ENCODE measurements around the gene IFT88. TPM values are rescaled to one million over a fixed set of nuclear protein-coding genes. Genes with fewer than 3 reads are reported as not detected.

The IFT88 gene
- total and polyA plus RNA-seq, 2 of the 4 experiments (the other 2 are of a cell fraction): 5.5 to 8.6 TPM

DNA sequence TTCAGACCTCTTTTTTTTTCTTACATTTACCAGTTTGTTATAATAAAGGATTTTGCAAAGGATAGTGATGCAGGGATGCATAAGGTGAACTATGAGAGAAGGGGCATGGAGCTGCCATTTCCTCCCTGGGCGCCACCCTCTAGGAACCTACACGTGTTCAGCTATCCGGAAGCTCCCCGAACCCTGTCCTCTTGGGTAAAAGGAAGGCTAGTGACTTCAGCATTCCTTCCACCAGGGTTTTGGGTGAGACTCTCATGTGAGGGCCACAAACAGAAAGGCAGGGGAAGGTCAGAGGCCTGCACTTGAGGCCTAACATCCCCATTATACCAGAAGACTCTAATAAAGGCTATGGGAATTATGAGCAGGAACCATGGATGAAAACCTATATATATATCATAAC, 57.3 kb downstream of the IFT88 start:
- intact Hi-C loops (cut with micrococcal nuclease): no loop called here

More for the DNA sequence above, 57.3 kb downstream of the IFT88 start:
- no peaks in the 10 kb centered on the region for H3K4me1 ChIP-seq (ENCODE audit: control insufficient read depth, insufficient read depth, low read length)
- H2BK15ac ChIP-seq (ENCODE audit: low read depth, low read length): no peak overlapping the region
- WGBS, 2 experiments (ENCODE audit: extremely low coverage in 2 of 2, insufficient read length in 1 of 2): no CpG with 5 or more reads among the region's 4 CpGs
- ChIA-PET POLR2A (ENCODE audit: unreplicated experiment) (no interaction called here), CTCF (no interaction called here)
- TF ChIP-seq, protein P1, sequence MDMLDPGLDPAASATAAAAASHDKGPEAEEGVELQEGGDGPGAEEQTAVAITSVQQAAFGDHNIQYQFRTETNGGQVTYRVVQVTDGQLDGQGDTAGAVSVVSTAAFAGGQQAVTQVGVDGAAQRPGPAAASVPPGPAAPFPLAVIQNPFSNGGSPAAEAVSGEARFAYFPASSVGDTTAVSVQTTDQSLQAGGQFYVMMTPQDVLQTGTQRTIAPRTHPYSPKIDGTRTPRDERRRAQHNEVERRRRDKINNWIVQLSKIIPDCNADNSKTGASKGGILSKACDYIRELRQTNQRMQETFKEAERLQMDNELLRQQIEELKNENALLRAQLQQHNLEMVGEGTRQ (IDR thresholded peaks at IDR 0.05; ENCODE audit: low read depth, low read length): no peak
- TF ChIP-seq RAD21 (IDR thresholded peaks at IDR 0.05; ENCODE audit: low read length) (no peak), MAFK (IDR thresholded peaks at IDR 0.05; ENCODE audit: low read depth, low read length) (no peak), CEBPB (IDR thresholded peaks at IDR 0.05; ENCODE audit: low read depth, low read length) (no peak), NFE2L2 (IDR thresholded peaks at IDR 0.05; ENCODE audit: low read depth, low read length) (no peak), MXI1 (IDR thresholded peaks at IDR 0.05; ENCODE audit: borderline replicate concordance, low read depth, low read length) (no peak), RCOR1 (IDR thresholded peaks at IDR 0.05; ENCODE audit: insufficient replicate concordance, low read length) (no peak), CHD1 (IDR thresholded peaks at IDR 0.05; ENCODE audit: low read depth, low read length) (no peak), RFX5 (IDR thresholded peaks at IDR 0.05; ENCODE audit: low read depth, low read length) (no peak), POLR2A (IDR thresholded peaks at IDR 0.05; ENCODE audit: low read depth, low read length) (no peak), FOS (IDR thresholded peaks at IDR 0.05; ENCODE audit: low read depth, low read length) (no peak), BHLHE40 (IDR thresholded peaks at IDR 0.05; ENCODE audit: low read depth, low read length) (no peak), MAZ (IDR thresholded peaks at IDR 0.05; ENCODE audit: borderline replicate concordance, low read depth, low read length) (no peak), SMC3 (IDR thresholded peaks at IDR 0.05; ENCODE audit: low read depth, low read length) (no peak)
- TF ChIP-seq, protein P2, sequence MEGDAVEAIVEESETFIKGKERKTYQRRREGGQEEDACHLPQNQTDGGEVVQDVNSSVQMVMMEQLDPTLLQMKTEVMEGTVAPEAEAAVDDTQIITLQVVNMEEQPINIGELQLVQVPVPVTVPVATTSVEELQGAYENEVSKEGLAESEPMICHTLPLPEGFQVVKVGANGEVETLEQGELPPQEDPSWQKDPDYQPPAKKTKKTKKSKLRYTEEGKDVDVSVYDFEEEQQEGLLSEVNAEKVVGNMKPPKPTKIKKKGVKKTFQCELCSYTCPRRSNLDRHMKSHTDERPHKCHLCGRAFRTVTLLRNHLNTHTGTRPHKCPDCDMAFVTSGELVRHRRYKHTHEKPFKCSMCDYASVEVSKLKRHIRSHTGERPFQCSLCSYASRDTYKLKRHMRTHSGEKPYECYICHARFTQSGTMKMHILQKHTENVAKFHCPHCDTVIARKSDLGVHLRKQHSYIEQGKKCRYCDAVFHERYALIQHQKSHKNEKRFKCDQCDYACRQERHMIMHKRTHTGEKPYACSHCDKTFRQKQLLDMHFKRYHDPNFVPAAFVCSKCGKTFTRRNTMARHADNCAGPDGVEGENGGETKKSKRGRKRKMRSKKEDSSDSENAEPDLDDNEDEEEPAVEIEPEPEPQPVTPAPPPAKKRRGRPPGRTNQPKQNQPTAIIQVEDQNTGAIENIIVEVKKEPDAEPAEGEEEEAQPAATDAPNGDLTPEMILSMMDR (conservative IDR thresholded peaks at IDR 0.05; ENCODE audit: low read depth, low read length): no peak
- TF ChIP-seq, protein P3, sequence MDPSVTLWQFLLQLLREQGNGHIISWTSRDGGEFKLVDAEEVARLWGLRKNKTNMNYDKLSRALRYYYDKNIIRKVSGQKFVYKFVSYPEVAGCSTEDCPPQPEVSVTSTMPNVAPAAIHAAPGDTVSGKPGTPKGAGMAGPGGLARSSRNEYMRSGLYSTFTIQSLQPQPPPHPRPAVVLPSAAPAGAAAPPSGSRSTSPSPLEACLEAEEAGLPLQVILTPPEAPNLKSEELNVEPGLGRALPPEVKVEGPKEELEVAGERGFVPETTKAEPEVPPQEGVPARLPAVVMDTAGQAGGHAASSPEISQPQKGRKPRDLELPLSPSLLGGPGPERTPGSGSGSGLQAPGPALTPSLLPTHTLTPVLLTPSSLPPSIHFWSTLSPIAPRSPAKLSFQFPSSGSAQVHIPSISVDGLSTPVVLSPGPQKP (IDR thresholded peaks at IDR 0.05; ENCODE audit: borderline replicate concordance, low read depth, low read length): no peak
- H3K36me3 ChIP-seq (ENCODE audit: control insufficient read depth, insufficient read depth, low read length): peaks cover 4% of the 10 kb centered on the region
- H4K5ac ChIP-seq (ENCODE audit: low read depth, low read length): no peak overlapping the region
- no peak overlapping the region for H3K23ac ChIP-seq (ENCODE audit: low read depth, low read length)
- H3K27ac ChIP-seq (ENCODE audit: insufficient read depth, low read length): no peak overlapping the region
- no peak overlapping the region for H3K4me3 ChIP-seq (ENCODE audit: insufficient read depth, low read depth, low read length)
- peaks cover 3% of the 10 kb centered on the region for H3K9me3 ChIP-seq (ENCODE audit: control insufficient read depth, insufficient read depth, low read length)
- H4K20me1 ChIP-seq (ENCODE audit: insufficient read depth, low read length): no peaks in the 10 kb centered on the region
- no peaks in the 10 kb centered on the region for H3K27me3 ChIP-seq (ENCODE audit: control insufficient read depth, insufficient read depth, low read length)
- no peak overlapping the region for H3K4ac ChIP-seq (ENCODE audit: low read depth, low read length)
- ATAC-seq (ENCODE audit: low read depth) (no peak), DNase-seq (no peak)
- no peak overlapping the region for H2AK9ac ChIP-seq (replicated peaks; ENCODE audit: low read depth, low read length, poor library complexity)
- no peak overlapping the region for H2AK5ac ChIP-seq (ENCODE audit: low read depth, low read length)
- no peak overlapping the region for H2AFZ ChIP-seq (replicated peaks; ENCODE audit: low read length, poor library complexity)
- H3K9me1 ChIP-seq (ENCODE audit: insufficient read depth, low read length): no peaks in the 10 kb centered on the region
- dilution Hi-C loops (cut with HindIII; ENCODE audit: low sequenced_read_pairs, unreplicated experiment): no loop called here
- H3K79me1 ChIP-seq (ENCODE audit: low read depth in 1 of 2, low read length in 2 of 2): no peaks in the 10 kb centered on the region
- H3K56ac ChIP-seq (ENCODE audit: extremely low read depth, insufficient read depth, low read length): no peak overlapping the region
- no peak overlapping the region for H4K8ac ChIP-seq (ENCODE audit: low read depth in 2 of 2, low read length in 2 of 2)
- no TSS peak for BruUV-seq (replicated peaks)
- H2BK120ac ChIP-seq (ENCODE audit: low read depth, low read length): no peak overlapping the region
- in situ Hi-C loops (cut with MboI; ENCODE audit: low sequenced_read_pairs): no loop called here
- no peak overlapping the region for H4K91ac ChIP-seq (ENCODE audit: insufficient read depth, low read depth, low read length)
- no peak overlapping the region for H3K18ac ChIP-seq (ENCODE audit: low read depth, low read length)
- H3K14ac ChIP-seq (replicated peaks; ENCODE audit: low read depth, low read length): no peak overlapping the region
- no peak overlapping the region for H3K4me2 ChIP-seq (ENCODE audit: low read depth, low read length)
- H2BK5ac ChIP-seq (ENCODE audit: low read depth, low read length, poor library complexity, severe bottlenecking): no peak overlapping the region
- H3K9ac ChIP-seq (ENCODE audit: low read depth, low read length): no peak overlapping the region
- H2BK20ac ChIP-seq (ENCODE audit: low read depth, low read length): no peak overlapping the region

Measured in IMR-90 (cell line).